GM19372 (cell line): ENCODE measurements around the gene ARID2.
A peak's percentile ranks its signal among the peaks of the same experiment; 100 is the strongest.

ENCODE experiments used
- ATAC-seq: cut with Tn5 transposase; IDR thresholded peaks from one replicate; pipeline ENCODE4 v1.9.1; 2021; ENCODE audit warnings: mild to moderate bottlenecking, low read depth, moderate library complexity; ENCODE audit not compliant: unreplicated experiment

Gene ARID2

GRCh38 chr12:45729233-45730083 lies at the start of gene ARID2:
Gene ARID2, plus strand, starts transcription at chr12:45729706. Its CDS starts 131 bp downstream, at chr12:45729837.
- ATAC-seq: peak; percentile 3

- no peak for ATAC-seq
Observed at GRCh38 chr12:45680362-45680761, 49.1 kb upstream of the ARID2 start.

GRCh38 chr12:45681465-45681864 lies 48.0 kb upstream of the ARID2 start:
- no peak for ATAC-seq

DNA sequence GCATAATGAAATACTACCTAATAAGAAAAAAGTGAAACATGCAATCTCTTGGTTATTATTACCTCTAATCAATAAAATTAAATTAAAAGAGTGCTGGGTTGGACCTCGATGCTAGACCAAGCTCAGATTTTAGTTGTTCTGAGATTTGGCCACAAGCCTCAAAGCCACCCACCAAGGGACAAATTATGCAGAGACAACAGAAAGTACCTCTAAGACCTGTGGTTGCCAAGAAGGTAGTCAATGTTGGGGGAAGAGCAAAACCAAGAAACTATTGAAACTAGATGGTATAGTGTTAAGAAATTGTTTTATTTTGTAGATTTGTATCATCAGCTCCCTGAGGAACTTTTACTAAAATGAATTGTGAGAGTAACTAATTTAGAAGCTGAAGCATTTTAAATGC lies 43.8 kb upstream of the ARID2 start:
- ATAC-seq: no peak

DNA sequence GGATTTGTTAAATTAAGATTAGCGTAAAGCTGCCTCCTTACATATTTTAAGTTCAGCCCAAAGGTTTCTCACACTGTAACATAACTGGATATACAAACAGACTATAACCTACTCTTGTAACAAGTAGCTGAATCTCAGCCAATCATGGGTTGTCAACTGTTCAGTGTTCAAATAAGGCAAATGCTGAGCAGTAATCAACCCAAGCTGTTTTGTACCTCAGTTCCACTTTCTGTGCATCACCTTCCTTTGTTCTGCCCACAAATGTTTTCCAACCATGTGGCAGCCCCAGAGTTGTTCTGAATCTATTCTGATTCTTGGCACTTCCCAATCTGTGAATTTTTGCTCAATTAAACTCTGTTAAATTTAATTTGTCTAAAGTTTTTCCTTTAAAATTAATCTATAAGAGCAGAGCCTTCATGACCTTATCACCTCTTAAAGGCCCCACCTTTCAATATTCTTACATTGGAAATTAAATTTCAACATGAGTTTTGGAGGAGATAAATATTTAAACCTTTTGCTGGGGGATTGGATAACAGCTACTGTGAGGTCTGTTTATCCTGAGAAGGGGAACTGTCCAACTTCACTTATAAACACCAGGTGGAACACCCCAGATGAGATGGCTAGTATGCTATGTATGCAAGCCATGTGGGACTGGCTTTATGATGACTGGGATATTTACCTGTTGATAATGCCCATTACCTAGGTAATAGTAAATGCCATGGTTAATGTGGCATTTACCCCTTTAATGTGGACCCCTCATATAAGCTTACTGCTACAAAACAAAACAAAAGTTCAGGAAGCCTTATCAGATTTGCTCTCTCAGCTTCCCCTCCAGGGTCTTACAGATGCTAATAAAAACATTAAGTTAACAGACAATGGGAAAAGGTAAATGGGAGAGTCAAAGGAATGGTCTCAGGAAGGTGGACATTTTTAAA lies 42.2 kb upstream of the ARID2 start:
- no peak for ATAC-seq

- no peak for ATAC-seq
Observed at GRCh38 chr12:45688183-45688582, 41.3 kb upstream of the ARID2 start.

DNA sequence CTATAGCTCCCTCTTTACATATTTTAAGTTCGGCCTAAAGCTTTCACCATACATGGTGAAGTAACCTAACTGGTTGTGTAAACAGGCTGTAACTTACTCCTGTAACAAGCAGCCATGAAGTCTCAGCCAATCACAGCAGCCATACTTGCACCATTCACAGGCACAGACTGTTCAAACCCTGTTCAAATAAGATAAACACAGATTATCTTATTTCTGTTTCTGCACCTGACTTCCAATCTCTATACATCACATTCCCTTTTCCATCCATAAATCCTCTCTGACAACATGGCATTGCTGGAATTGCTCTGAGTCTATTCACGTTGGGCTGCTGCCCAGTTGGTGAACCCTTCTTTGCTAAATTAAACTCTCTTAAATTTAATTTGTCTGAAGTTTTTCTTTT lies 34.5 kb upstream of the ARID2 start:
- ATAC-seq: no peak

DNA sequence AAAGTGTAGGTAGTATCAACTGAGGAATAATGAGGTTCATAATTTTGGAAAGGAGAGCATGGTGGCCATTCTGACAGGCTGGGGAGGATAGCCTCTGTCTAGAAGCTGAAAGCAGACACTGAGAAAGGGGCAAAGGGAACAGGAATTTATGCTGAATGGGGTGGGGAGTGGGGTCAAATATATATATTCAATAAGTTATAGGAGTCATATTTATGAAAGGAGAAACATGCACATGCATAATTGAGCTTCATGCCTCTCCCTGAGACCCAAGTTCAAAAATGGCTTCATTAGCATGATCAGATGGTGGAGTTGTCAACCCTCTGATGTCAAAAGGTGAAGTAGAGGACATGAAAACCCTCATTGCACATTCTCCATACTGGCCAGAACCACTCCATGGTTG lies 33.9 kb upstream of the ARID2 start:
- ATAC-seq: no peak

DNA sequence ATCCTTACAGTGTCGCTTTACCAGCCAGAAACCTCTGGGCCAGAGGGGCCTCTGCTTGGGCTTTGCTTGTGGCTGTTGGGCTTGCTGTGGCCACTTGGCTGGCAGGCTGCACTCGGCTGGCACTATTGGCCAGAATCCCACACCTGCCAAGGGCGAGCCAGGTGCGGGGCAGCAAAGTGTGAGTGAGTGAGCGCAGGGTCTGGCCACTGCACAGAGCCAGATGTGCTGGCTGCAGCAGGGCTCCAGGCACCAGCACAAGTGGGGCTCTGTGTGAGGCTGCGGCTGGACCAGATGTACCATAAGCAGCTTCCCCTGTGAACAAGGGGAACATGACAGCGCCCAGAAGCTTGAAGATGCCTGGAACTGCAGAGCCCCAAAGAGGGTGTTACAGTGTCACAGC lies 33.5 kb upstream of the ARID2 start:
- ATAC-seq: no peak

DNA sequence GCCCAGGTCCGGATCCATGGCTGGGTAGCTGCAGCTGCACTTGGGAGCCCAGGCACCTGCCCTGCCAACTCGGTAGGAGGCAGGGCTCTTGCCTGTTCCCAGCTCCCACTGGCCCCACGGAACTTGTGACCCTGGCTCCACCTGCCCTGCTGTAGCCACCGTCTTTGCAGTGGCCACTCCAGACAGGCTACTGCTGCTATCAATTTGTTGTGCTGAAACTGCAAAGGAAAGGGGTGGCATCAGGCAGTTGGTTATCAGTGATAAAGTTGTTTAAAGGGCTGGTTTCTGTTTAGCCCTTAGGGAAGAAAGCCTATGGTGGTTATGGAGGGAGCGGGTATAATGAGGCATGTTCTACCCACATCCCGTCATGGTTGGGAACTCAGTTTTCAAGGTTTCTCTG lies 32.1 kb upstream of the ARID2 start:
- ATAC-seq: no peak

- no peak for ATAC-seq
Observed at GRCh38 chr12:45701296-45701695, 28.2 kb upstream of the ARID2 start.

- no peak for ATAC-seq
Observed at GRCh38 chr12:45703942-45704341, 25.6 kb upstream of the ARID2 start.

DNA sequence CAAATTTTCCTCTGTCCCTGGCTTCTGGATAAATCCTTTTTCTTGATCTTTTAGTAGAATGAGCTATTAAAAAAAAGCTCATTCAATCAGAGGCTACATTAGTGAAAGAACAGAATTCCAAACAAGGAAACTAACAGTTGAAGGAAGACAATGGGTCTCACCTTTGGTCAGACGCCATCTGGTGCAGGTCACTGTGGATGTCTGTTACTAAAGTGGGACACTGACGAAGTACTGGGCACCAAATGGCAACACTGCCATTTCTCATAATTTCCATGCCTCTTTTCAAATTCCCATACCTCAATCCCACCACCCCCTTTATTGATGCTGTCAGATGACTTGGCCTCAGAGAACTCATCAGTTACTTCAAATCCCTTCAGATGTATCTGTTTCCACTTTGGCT lies 24.5 kb upstream of the ARID2 start:
- ATAC-seq: no peak

DNA sequence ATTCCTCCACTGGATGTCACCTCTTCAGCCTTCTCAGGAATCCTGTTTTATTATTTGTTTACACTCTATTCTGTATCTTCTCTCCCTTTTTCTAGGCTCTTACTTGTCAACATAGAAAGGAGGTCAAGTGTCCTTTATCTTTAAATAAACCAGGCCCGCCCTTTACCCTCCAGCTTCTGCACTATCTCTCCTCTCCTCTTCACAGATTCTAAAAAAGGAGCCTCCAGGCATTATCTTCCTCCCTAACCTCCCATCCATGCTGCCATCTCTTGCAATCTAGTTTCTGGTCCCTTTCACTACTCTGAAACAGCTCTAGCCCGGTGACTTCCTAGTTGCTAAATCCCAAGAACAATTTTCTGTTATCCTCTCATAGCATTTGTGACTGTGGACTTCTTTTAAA lies 24.1 kb upstream of the ARID2 start:
- no peak for ATAC-seq

GRCh38 chr12:45707241-45707857 lies 22.2 kb upstream of the ARID2 start:
- ATAC-seq: no peak

DNA sequence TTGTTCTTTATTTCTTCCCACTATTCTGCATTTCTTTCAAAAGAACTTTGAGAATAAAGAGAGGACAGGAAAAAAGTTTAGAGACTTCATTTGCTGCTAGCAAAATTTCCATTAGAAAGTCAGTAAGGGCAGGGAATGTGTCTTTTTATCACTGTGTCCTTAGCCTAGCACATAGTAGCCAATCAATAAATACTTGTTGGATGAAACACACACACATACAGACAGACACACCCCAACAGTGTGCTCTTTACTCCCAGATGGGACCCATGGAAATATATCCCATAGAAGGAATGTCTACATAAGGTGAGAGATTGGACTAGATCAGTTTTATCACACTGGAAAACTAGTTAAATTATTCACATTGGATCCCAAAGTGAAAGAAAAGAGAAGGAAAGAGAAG lies 21.1 kb upstream of the ARID2 start:
- ATAC-seq: no peak

- no peak for ATAC-seq
Observed at GRCh38 chr12:45708901-45709300, 20.6 kb upstream of the ARID2 start.

DNA sequence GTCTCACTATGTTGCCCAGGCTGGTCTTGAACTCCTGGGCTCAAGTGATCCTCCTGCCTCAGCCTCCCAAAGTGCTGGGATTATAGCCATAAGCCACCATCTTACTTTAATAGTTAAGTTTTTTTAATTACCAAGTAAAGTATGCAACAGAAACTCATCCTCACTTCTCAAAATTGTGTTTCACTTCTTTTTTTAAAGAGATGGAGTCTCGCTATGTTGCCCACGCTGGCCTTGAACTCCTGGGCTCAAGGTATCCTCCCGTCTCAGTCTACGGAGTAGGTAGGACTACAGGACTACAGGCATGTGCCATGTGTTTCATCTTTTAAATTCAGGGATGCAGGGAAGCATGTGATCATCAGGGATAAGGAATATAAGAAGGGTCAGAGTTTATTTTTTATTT lies 17.2 kb upstream of the ARID2 start:
- ATAC-seq: no peak

DNA sequence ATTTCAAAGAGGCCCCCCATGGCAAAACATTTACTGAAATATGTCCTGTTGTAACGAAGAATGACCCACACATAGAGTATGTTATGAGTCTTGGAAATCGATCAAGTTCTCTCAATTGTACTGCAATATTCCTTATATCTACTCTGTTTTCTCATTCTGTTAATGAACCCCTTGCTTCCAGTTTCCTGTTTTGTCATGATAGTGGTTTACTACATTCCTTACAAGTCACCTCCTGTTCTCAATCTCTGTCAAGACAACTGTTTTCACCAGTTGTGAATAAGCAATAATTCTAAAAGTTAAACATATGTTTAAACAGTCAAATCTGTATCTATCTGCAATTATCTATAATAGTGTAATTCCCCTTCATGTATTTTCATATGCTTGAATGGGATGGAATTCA lies 16.4 kb upstream of the ARID2 start:
- no peak for ATAC-seq

DNA sequence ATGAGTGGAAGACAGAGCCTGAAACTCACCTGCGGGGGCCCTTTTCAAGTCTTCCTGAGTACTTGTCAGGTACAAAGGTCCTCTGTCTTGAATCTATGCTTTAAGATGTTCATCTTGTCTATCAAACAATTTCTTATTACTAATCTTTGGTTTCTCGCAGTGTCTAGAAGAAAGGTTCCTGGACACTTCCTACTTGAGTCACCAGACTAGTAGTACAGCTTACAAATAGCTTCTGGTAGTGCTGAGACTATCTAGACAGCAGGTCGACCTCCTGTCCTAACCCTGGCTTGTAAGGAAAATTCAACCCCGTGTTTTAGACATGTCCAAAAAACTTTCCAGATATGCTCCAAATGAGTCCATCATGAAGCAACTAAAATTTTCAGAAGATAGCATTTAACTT lies 11.2 kb upstream of the ARID2 start:
- no peak for ATAC-seq

DNA sequence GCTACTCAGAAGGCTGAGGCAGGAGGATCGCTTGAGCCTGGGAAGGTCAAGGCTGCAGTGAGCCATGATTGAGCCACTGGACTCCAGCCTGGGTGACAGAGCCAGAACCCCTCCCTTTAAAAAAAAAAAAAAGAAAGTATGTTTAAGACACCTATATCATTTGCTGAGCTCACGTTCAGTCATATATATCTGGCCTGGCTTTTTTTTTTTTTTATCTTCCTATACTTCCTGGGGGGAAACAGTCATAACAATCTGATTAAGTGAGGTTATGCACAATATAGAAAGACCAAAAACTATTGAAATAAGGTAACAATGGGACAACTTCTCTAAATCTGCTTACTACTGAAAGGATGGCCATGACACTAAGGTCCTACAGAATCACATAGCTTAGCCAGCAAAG lies 9.4 kb upstream of the ARID2 start:
- no peak for ATAC-seq
